ENCODE data around the gene RAB3GAP1. TPM values are rescaled to one million over a fixed set of nuclear protein-coding genes. Genes with fewer than 3 reads are reported as not detected.

RAB3GAP1 gene
- total RNA-seq, 1 donor from 2014 or later: 32.0 TPM

DNA sequence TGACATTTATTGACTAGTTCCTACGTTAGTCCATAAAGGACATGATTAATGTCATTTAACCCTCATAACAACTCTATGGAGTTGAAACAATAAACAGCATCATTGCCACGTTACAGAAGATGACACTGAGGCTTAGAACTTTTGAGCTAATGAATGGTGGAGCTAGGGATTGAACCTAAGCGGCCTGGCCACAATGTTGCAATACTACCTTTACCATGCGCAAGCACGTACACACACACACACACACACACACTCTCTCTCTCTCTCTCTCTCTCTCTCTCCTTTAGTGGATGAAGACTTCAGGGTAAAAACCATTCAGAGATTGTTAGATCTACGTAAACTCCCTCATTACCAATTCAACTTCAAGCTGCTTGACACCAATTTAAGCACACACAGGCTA, 4.0 kb upstream of the RAB3GAP1 start:
- Mint-ChIP-seq H3K4me3 (no peak overlapping the region), H3K27me3 (no peaks in the 10 kb centered on the region), H3K27ac (no peak overlapping the region), H3K36me3 (no peaks in the 10 kb centered on the region), H3K4me1 (ENCODE audit: unreplicated experiment) (peaks cover 17% of the 10 kb centered on the region), H3K9me3 (no peaks in the 10 kb centered on the region)
- no peak for DNase-seq (ENCODE audit: extremely low spot score, unreplicated experiment)
- TF ChIP-seq, protein P1, sequence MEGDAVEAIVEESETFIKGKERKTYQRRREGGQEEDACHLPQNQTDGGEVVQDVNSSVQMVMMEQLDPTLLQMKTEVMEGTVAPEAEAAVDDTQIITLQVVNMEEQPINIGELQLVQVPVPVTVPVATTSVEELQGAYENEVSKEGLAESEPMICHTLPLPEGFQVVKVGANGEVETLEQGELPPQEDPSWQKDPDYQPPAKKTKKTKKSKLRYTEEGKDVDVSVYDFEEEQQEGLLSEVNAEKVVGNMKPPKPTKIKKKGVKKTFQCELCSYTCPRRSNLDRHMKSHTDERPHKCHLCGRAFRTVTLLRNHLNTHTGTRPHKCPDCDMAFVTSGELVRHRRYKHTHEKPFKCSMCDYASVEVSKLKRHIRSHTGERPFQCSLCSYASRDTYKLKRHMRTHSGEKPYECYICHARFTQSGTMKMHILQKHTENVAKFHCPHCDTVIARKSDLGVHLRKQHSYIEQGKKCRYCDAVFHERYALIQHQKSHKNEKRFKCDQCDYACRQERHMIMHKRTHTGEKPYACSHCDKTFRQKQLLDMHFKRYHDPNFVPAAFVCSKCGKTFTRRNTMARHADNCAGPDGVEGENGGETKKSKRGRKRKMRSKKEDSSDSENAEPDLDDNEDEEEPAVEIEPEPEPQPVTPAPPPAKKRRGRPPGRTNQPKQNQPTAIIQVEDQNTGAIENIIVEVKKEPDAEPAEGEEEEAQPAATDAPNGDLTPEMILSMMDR (conservative IDR thresholded peaks at IDR 0.05): no peak

DNA sequence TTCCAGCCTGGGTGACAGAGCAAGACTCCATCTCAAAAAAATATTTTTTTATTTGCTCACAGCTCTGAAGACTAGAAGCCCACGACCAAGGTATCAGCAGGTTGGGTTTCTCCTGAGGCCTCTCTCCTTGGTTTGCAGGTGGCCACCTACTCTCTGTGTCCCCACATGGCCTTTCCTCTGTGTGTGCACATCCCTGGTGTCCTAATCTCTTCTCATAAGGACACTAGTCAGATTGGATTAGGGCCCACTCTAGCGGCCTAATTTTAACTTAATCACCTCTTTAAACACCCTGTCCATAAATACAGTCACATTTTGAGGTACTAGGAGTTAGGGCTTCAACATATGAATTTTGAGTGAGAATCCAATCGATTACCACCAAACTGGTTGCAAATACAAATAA, 2.0 kb upstream of the RAB3GAP1 start:
- H3K36me3 Mint-ChIP-seq: no peaks in the 10 kb centered on the region
- H3K4me3 Mint-ChIP-seq: peak overlapping the region; percentile 40
- H3K27me3 Mint-ChIP-seq: no peaks in the 10 kb centered on the region
- no peak overlapping the region for H3K27ac Mint-ChIP-seq
- TF ChIP-seq, protein P1 (conservative IDR thresholded peaks at IDR 0.05): no peak
- H3K4me1 Mint-ChIP-seq (ENCODE audit: unreplicated experiment): peaks cover 27% of the 10 kb centered on the region
- H3K9me3 Mint-ChIP-seq: no peaks in the 10 kb centered on the region
- no peak for DNase-seq (ENCODE audit: extremely low spot score, unreplicated experiment)

DNA sequence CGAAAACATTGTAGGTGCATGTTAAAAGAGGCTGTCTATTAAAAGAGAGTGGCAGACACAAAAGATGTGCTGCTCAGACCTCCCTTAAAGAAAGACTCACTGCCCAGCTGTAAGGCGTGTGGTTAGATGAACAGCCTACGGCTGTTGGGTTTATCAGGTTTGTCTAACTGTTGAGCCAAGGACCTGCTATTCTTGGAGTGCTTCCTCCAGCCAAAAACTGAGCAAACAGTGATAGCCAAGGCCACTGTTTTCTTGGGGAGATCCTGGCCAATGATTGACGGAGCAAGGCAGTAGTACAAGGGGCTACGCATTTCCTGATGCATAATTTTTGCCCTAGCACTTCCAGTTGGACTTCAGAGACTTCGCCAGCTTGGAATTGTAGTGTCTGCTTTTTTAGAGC, 1.4 kb upstream of the RAB3GAP1 start:
- TF ChIP-seq, protein P1 (conservative IDR thresholded peaks at IDR 0.05): no peak
- Mint-ChIP-seq H3K4me1 (ENCODE audit: unreplicated experiment) (peaks cover 26% of the 10 kb centered on the region), H3K27me3 (no peaks in the 10 kb centered on the region), H3K36me3 (no peaks in the 10 kb centered on the region), H3K4me3 (peak overlapping the region; percentile 60), H3K27ac (no peak overlapping the region), H3K9me3 (no peaks in the 10 kb centered on the region)
- no peak for DNase-seq (ENCODE audit: extremely low spot score, unreplicated experiment)

DNA sequence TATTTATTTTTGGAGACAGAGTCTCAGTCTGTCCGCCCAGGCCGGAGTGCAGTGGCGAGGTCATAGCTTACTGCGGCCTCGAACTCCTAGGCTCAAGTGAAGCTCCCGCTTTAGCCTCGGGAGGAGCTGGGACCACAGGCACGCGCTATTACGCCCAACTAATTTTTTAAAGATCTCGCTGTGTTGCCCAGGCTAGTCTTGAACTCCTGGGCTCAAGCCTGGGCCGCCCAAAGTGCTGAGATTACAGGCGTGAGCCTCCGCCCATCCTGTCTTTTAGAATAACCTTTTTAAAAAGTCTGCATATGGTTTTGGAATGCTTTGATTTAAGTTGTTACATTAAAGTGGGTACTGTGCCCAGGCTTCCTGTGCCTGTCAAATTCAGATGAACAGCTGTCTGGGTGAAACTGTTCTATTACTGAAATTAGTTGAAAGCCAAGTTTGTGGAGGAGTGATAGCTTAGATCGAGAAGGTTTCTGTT, 944 bp downstream of the RAB3GAP1 start:
- Mint-ChIP-seq H3K4me1 (ENCODE audit: unreplicated experiment) (peaks cover 20% of the 10 kb centered on the region), H3K4me3 (peak overlapping the region; percentile 98), H3K36me3 (peaks cover 3% of the 10 kb centered on the region), H3K9me3 (no peaks in the 10 kb centered on the region), H3K27me3 (no peaks in the 10 kb centered on the region), H3K27ac (peak overlapping the region; percentile 99)
- no peak for DNase-seq (ENCODE audit: extremely low spot score, unreplicated experiment)
- TF ChIP-seq, protein P1 (conservative IDR thresholded peaks at IDR 0.05): no peak

DNA sequence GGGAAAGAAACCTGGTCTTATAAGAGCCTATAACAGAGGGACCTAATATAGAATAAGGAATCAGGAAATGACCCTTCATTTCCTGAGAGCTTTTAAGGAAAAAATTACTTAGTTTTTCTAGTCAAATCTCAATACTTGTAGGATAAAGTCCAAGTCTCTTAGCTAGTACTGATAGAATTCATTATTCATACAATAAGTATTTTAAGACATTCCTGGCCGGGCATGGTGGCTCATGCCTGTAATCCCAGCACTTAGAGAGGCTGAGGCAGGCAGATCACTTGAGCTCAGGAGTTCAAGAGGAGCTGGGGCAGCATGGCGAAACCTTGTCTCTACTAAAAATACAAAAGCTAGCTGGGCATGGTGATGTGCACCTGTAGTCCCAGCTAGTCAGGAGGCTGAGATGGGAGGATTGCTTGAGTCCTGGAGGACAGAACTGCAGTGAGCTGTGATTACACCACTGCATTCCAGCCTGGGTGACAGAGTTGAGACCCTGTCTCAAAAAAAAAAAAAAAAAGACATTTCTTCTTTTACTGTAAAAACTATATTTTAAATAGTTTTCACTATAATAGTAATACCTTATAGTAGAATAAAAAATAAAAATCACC, 3.2 kb downstream of the RAB3GAP1 start:
- H3K9me3 Mint-ChIP-seq: no peaks in the 10 kb centered on the region
- H3K4me3 Mint-ChIP-seq: peak overlapping the region; percentile 34
- H3K36me3 Mint-ChIP-seq: peaks cover 8% of the 10 kb centered on the region
- no peak for DNase-seq (ENCODE audit: extremely low spot score, unreplicated experiment)
- no peaks in the 10 kb centered on the region for H3K27me3 Mint-ChIP-seq
- TF ChIP-seq, protein P1 (conservative IDR thresholded peaks at IDR 0.05): no peak
- peaks cover 20% of the 10 kb centered on the region for H3K4me1 Mint-ChIP-seq (ENCODE audit: unreplicated experiment)
- peak overlapping the region; percentile 35 for H3K27ac Mint-ChIP-seq
